Ascending aorta (tissue), 2 donors: ENCODE measurements around the gene DNAJB9. TPM values are rescaled to one million over a fixed set of nuclear protein-coding genes. Genes with fewer than 3 reads are reported as not detected.

ENCODE experiments used
- DNase-seq, 2 donors: peaks; one replicate each; pipeline ENCODE4 v3.0.0-alpha.2; 2019; ENCODE audit warnings: low spot score in 2 of 2
- H3K27ac ChIP-seq, 2 donors: fragments of 200-600 bp; sonication (generic); one replicate each; pipeline ENCODE4 v1.5.1; 2016 to 2017; ENCODE audit warnings: mild to moderate bottlenecking in 1 of 2
- H3K27me3 ChIP-seq: fragments of 200-600 bp; sonication (generic); one replicate; pipeline ENCODE4 v1.5.1; 2017
- H3K36me3 ChIP-seq, 2 donors: fragments of 200-600 bp; sonication (generic); one replicate each; pipeline ENCODE4 v1.5.1; 2016
- H3K4me1 ChIP-seq, 2 donors: fragments of 200-600 bp; sonication (generic); one replicate each; pipeline ENCODE4 v1.5.1; 2016 to 2017; ENCODE audit warnings: mild to moderate bottlenecking in 1 of 2
- H3K4me3 ChIP-seq, 2 donors: fragments of 200-600 bp; sonication (generic); one replicate each; pipeline ENCODE4 v1.5.1; 2016 to 2017; ENCODE audit warnings: mild to moderate bottlenecking in 1 of 2
- H3K9me3 ChIP-seq, 2 donors: fragments of 200-600 bp; sonication (generic); one replicate each; pipeline ENCODE4 v1.5.1; 2016
- intact Hi-C: fragments of 100-400 bp; cut with DNase I; formaldehyde crosslinking; loops from one replicate; pipeline ENCODE4 v1.15.1; 2023
- total RNA-seq: library from RNA; depleted of rRNA; stranded (reverse); fragments of >200 nt; gene quantifications from one replicate; pipeline ENCODE4 v1.1.0, GENCODE V29; 2016
- TF ChIP-seq, protein P1 (sequence below), 3 experiments: fragments of 200-600 bp in 2 of 3; fragments of 450-650 bp in 1 of 3; sonication (generic) in 2 of 3; IDR thresholded peaks; one replicate each; pipeline ENCODE4 v1.5.1; 2016 to 2019; ENCODE audit warnings: antibody characterized with exemption in 3 of 3, mild to moderate bottlenecking in 1 of 3, moderate library complexity in 1 of 3

Gene DNAJB9
- total RNA-seq, 1 donor from 2014 or later: 7.5 TPM

- intact Hi-C loops: no loop called here
Observed at GRCh38 chr7:108613147-108613948, 43.7 kb downstream of the DNAJB9 start.

GRCh38 chr7:108613949-108614381 lies 44.3 kb downstream of the DNAJB9 start:
- intact Hi-C loops: no loop called here
- no peak overlapping the region for H3K27ac ChIP-seq
- no peak for DNase-seq
- H3K27me3 ChIP-seq: no peaks in the 10 kb centered on the region
- H3K4me3 ChIP-seq: no peak overlapping the region
- no peaks in the 10 kb centered on the region for H3K36me3 ChIP-seq
- TF ChIP-seq, protein P1, sequence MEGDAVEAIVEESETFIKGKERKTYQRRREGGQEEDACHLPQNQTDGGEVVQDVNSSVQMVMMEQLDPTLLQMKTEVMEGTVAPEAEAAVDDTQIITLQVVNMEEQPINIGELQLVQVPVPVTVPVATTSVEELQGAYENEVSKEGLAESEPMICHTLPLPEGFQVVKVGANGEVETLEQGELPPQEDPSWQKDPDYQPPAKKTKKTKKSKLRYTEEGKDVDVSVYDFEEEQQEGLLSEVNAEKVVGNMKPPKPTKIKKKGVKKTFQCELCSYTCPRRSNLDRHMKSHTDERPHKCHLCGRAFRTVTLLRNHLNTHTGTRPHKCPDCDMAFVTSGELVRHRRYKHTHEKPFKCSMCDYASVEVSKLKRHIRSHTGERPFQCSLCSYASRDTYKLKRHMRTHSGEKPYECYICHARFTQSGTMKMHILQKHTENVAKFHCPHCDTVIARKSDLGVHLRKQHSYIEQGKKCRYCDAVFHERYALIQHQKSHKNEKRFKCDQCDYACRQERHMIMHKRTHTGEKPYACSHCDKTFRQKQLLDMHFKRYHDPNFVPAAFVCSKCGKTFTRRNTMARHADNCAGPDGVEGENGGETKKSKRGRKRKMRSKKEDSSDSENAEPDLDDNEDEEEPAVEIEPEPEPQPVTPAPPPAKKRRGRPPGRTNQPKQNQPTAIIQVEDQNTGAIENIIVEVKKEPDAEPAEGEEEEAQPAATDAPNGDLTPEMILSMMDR (IDR thresholded peaks at IDR 0.05): no peak
- H3K9me3 ChIP-seq: no peaks in the 10 kb centered on the region
- no peaks in the 10 kb centered on the region for H3K4me1 ChIP-seq

More at GRCh38 chr7:108613147-108613948, 43.7 kb downstream of the DNAJB9 start:
- TF ChIP-seq, protein P1 (IDR thresholded peaks at IDR 0.05): peak; percentile 40 to 75 (median 74)
- Histone ChIP-seq H3K4me1 (no peaks in the 10 kb centered on the region), H3K9me3 (no peaks in the 10 kb centered on the region), H3K27ac (no peak overlapping the region), H3K4me3 (no peak overlapping the region), H3K36me3 (no peaks in the 10 kb centered on the region), H3K27me3 (no peaks in the 10 kb centered on the region)
- no peak for DNase-seq

DNA sequence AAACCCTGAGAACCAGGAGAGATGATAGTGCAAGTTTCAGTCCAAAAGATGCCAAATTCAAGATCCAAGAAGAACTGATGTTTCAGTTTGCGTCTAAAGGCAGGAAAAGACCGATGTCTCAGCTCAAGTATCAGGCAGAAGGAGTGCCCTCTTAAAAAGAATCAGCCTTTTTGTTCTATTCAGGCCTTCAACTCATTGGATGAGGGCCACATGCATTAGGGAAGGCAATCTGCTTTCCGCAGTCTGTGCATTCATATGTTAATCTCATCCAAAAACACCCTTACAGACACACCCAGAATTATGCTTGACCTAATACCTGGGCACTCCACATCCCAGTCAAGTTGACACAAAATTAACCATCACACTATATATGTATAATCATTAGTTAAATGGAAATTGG lies 45.2 kb downstream of the DNAJB9 start:
- no peak overlapping the region for H3K4me3 ChIP-seq
- no peaks in the 10 kb centered on the region for H3K36me3 ChIP-seq
- H3K4me1 ChIP-seq: no peaks in the 10 kb centered on the region
- intact Hi-C loops: no loop called here
- H3K9me3 ChIP-seq: no peaks in the 10 kb centered on the region
- H3K27ac ChIP-seq: no peak overlapping the region
- no peak for DNase-seq
- H3K27me3 ChIP-seq: no peaks in the 10 kb centered on the region
- TF ChIP-seq, protein P1 (IDR thresholded peaks at IDR 0.05): no peak

DNA sequence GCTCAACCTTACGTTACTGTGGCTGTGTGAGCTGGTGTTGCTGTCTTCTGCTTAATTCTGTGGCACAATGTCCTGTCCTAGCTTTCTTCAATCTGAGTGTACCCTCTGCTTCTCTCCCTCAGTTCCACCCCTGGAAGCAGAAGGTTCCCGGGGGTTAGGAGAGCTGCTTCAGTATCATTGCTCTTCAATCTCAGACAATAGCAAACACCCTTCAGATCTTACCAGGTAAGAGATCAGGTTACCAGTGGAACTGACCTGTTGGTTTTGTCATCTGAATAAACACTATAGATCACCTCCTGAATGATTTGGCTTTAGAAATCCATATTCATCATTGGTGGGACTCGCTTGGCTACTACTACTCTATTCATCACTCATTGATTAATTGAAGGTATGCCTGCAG lies 48.4 kb downstream of the DNAJB9 start:
- no peaks in the 10 kb centered on the region for H3K27me3 ChIP-seq
- intact Hi-C loops: no loop called here
- TF ChIP-seq, protein P1 (IDR thresholded peaks at IDR 0.05): no peak
- no peaks in the 10 kb centered on the region for H3K4me1 ChIP-seq
- H3K4me3 ChIP-seq: no peak overlapping the region
- no peaks in the 10 kb centered on the region for H3K9me3 ChIP-seq
- DNase-seq: no peak
- no peak overlapping the region for H3K27ac ChIP-seq
- no peaks in the 10 kb centered on the region for H3K36me3 ChIP-seq

DNA sequence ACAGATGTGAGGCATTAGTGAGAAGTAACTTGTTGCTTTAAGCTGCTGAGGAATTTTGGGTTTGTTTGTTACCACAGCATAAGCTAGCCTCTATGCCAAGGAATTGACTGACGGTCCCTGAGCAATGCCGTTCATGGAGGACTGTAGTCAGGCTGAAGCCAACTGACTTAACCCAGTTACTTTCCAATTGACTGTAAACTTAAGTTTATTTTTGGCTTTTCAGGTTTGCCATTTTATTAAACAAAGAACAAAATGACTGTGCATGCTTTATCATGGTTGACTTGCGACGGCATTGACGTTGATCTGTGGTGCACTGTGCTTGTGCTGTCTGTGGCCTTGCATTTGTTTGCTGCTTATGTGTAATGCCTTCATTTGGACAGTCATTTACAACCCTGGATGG lies 53.5 kb downstream of the DNAJB9 start:
- H3K4me3 ChIP-seq: no peak overlapping the region
- no peak for DNase-seq
- intact Hi-C loops: no loop called here
- H3K4me1 ChIP-seq: no peaks in the 10 kb centered on the region
- no peaks in the 10 kb centered on the region for H3K9me3 ChIP-seq
- no peaks in the 10 kb centered on the region for H3K27me3 ChIP-seq
- H3K36me3 ChIP-seq: no peaks in the 10 kb centered on the region
- no peak overlapping the region for H3K27ac ChIP-seq
- TF ChIP-seq, protein P1 (IDR thresholded peaks at IDR 0.05): no peak

Other genes with a start within 250 kb of the DNAJB9 start
- 0.53 TPM for gene NRCAM, start 113.4 kb upstream of the DNAJB9 start, total RNA-seq
- gene PNPLA8, start 43.7 kb upstream of the DNAJB9 start, total RNA-seq: 4.4 TPM
- gene THAP5, start 168 bp upstream of the DNAJB9 start, total RNA-seq: 18.1 TPM